ENCODE results near the gene SLC17A2. TPM values are rescaled to one million over a fixed set of nuclear protein-coding genes. Genes with fewer than 3 reads are reported as not detected.

Gene SLC17A2
- total and polyA plus RNA-seq, 10 donors = not detected

DNA sequence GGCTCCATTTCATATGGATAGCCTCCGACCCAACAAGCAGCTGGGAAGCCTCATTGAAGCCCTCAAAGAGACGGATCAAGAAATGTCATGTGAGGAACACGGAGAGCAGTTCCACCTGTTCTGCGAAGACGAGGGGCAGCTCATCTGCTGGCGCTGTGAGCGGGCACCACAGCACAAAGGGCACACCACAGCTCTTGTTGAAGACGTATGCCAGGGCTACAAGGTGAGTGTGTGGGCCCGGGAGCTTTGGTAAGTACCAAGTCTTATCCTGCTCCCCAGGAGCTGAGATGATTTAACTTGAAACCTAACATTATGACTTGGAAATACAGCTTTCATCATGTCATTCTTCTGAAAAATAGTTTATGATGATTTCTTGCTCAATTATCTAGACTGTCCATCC, 36.2 kb upstream of the SLC17A2 start:
- H3K9me3 ChIP-seq = no peaks in the 10 kb centered on the region
- H3K36me3 ChIP-seq = peaks cover 3 to 75% (median 65%) of the 10 kb centered on the region in 6 donors
- TF ChIP-seq POLR2AphosphoS5 (IDR thresholded peaks at IDR 0.05) = peak in 2 of 3 donors; percentile 12 to 19
- no peak for TF ChIP-seq POLR2A (IDR thresholded peaks at IDR 0.05)
- peak overlapping the region in 2 of 8 donors; percentile 21 to 22 for H3K27ac ChIP-seq
- 76 to 93% (median 91%) methylated on average over 6 to 9 of the region's 9 CpGs for WGBS, 5 donors
- H3K4me1 ChIP-seq = peaks cover 38 to 92% (median 81%) of the 10 kb centered on the region in 6 donors
- peak overlapping the region in 4 of 8 donors; percentile 4 to 84 (median 9) for H3K4me3 ChIP-seq
- H3K27me3 ChIP-seq (replicated peaks in 1 of 7) = no peaks in the 10 kb centered on the region
- no peak for DNase-seq
- intact Hi-C loops (cut with DNase I; ENCODE audit: low total_unique reads) = no loop called here

DNA sequence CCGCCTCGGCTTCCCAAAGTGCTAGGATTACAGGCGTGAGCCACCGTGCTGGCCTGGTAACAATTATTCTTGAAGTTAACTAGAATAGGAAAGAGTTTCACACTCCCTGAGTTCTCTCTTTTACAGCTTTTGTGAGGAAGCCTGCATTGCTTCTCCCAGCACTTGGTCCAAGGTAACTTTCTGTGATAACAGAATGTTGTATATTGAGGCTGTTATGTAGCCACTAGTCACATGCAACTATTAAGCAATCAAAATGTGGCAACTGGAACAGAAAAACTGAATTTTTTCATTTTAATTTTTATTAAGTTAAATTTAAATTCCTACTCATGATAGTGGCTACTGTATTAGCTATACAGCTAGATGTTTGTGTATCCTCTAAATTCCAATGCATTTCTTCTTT, 34.6 kb upstream of the SLC17A2 start:
- TF ChIP-seq POLR2AphosphoS5 (IDR thresholded peaks at IDR 0.05) = no peak
- TF ChIP-seq CTCF (IDR thresholded peaks at IDR 0.05 in 8 of 11, conservative IDR thresholded peaks at IDR 0.05 in 3 of 11) = no peak
- TF ChIP-seq POLR2A (IDR thresholded peaks at IDR 0.05) = no peak
- Histone ChIP-seq H3K4me1 (peaks cover 42 to 90% (median 79%) of the 10 kb centered on the region in 6 donors), H3K4me3 (peak overlapping the region in 5 of 8 donors; percentile 61 to 84 (median 66)), H3K27ac (peak overlapping the region in 3 of 8 donors; percentile 96 to 97 (median 97)), H3K27me3 (replicated peaks in 1 of 7) (no peaks in the 10 kb centered on the region), H3K36me3 (peaks cover 3 to 58% (median 48%) of the 10 kb centered on the region in 6 donors), H3K9me3 (no peaks in the 10 kb centered on the region)
- 64 to 83% (median 80%) methylated on average over 4 of the region's 4 CpGs for WGBS, 5 donors
- no peak for DNase-seq
- intact Hi-C loops (cut with DNase I; ENCODE audit: low total_unique reads) = no loop called here

DNA sequence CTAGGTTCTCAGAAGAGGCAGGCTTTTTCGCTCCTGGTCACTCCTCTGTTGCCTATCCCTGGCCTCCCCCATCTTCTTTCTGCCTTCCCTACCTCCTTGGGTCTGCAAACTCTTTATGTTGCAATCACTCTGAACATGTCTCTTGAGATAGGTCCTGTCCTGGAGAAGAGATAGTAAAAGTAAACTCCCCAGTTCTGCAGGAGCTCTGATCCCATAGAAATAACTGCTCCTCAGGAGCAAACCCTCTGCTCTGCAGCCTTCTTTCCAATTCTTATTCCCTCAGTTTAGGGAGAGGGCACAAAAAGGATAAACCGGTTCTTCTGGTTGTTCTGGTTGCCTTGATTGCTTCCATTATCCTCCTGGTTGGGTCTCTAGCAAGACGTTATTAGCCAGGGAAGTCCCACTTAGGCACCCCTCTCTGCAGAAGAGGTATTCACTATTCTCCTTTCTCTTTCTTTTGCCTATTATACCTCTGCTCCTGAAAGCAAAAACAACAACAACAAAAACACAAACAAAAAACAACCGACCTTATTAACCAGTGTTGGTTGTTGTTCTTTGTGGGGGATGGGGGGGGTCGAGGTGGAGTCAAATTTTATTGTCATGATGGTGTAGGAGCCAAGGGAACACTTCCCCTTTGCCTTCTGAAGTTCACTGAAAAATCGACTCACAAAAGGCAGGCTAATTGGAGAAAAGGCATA, 33.1 kb upstream of the SLC17A2 start:
- 0 to 6% (median 3%) methylated on average over 6 of the region's 6 CpGs for WGBS, 5 donors
- intact Hi-C loops (cut with DNase I; ENCODE audit: low total_unique reads) = no loop called here
- peak overlapping the region; percentile 92 to 97 (median 96) for H3K27ac ChIP-seq
- no peaks in the 10 kb centered on the region for H3K9me3 ChIP-seq
- H3K4me1 ChIP-seq = peaks cover 44 to 90% (median 80%) of the 10 kb centered on the region in 6 donors
- H3K36me3 ChIP-seq = peaks cover 0 to 43% (median 35%) of the 10 kb centered on the region in 6 donors
- no peaks in the 10 kb centered on the region for H3K27me3 ChIP-seq (replicated peaks in 1 of 7)
- no peak for TF ChIP-seq POLR2AphosphoS5 (IDR thresholded peaks at IDR 0.05)
- no peak for TF ChIP-seq POLR2A (IDR thresholded peaks at IDR 0.05)
- TF ChIP-seq CTCF (IDR thresholded peaks at IDR 0.05 in 8 of 11, conservative IDR thresholded peaks at IDR 0.05 in 3 of 11) = no peak
- peak overlapping the region; percentile 43 to 84 (median 64) for H3K4me3 ChIP-seq
- DNase-seq = no peak

DNA sequence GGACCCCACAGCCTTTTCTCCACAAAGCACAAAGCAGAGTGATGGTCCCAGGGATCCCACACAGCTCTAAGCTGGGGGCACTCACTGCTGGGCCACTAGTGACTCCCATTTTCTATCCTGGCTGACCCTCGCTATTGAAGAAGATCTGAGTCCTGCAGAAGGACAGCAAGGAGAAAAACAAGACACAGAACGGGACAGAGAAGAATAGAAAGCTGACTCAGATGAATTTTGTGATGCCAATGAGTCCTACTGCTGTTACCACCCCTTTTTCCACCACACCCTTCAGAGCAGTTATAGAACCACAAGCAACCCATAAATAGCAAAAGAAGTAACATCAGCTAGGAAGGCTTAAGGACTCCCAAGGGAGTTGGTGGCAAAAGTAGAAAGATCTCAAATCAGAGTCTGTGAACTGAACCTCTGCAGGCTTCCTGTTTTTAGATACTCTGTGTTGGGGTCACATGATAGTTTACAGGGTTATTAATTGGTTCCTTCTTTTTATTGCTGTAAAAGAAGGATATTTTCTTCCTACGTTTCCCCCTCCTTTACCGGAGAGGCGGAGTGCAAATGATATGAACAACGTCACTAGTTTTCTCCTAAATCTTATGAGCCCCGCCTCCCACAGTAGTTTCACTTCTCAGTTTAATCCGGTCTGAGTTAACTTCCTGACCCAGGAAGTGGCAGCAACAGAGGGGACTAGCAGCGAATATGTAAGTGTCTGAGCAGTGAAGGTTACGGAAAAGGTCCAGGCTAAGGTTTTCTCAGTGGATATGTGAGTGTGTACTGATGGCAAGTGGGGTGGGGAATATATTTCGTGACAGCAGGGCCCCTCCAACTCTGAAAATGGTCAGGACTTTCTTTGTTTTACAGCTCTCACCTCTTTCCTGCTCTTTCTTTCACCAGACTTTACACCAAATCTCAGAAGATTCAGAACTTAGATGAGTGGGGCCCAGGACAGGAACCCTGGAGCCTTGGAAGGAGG, 31.9 kb upstream of the SLC17A2 start, which contains the start of gene TRIM38:
TSS of gene TRIM38 (plus strand) at position 654 of the 979 bp plus-strand sequence. CDS start 3,721 bp downstream, outside the sequence.
- Histone ChIP-seq H3K27ac (peak within 1 kb of the TSS; percentile 92 to 97 (median 96)), H3K4me3 (peak within 1 kb of the TSS; percentile 43 to 84 (median 64)), H3K4me1 (peaks cover 33 to 84% (median 71%) of the 10 kb centered on the region in 6 donors), H3K9me3 (no peaks in the 10 kb centered on the region), H3K27me3 (replicated peaks in 1 of 7) (no peaks in the 10 kb centered on the region), H3K36me3 (peaks cover 0 to 32% (median 25%) of the 10 kb centered on the region in 6 donors)
- DNase-seq = no peak
- TF ChIP-seq POLR2AphosphoS5 (IDR thresholded peaks at IDR 0.05) = peak; percentile 37 to 99 (median 52)
- peak in 1 of 11 experiments; percentile 10 for TF ChIP-seq CTCF (IDR thresholded peaks at IDR 0.05 in 8 of 11, conservative IDR thresholded peaks at IDR 0.05 in 3 of 11)
- peak; percentile 89 to 98 (median 94) for TF ChIP-seq POLR2A (IDR thresholded peaks at IDR 0.05)
- 1 to 3% (median 1%) methylated on average over 11 of the region's 11 CpGs for WGBS, 5 donors
- intact Hi-C loops (cut with DNase I; ENCODE audit: low total_unique reads) = no loop called here

All from spleen (tissue), 11 donors.